HG02943 (cell line): Measurements from ENCODE around the gene C11orf54.
"Not testable (repeated sequence)": the region's sequence is repeated elsewhere in the genome, so short reads cannot be mapped to it uniquely, and the experiment has no call there.

Experiments
- ATAC-seq: cut with Tn5 transposase; IDR thresholded peaks from one replicate; pipeline ENCODE4 v1.9.1; 2021; ENCODE audit warnings: mild to moderate bottlenecking, low read depth, moderate library complexity; ENCODE audit not compliant: unreplicated experiment

The C11orf54 gene

DNA sequence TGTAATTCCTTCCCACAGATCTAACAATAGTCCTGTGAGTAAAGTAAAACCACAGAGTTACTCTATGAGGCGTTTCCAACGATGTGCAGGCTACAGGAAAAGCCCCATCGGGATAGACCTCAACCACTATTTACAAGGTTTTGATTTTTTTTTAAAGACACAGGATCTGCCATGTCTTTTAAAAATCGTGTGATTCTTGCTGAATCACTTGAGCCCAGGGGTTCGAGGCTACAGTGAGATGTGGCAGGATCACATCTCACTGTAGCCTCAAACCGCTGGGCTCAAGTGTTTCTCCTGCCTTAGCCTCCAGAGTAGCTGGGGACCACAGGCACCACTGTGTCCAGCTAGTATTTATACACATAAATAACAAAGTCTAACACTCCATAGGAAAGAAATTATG is 8.0 kb upstream of the C11orf54 start:
- no peak for ATAC-seq

DNA sequence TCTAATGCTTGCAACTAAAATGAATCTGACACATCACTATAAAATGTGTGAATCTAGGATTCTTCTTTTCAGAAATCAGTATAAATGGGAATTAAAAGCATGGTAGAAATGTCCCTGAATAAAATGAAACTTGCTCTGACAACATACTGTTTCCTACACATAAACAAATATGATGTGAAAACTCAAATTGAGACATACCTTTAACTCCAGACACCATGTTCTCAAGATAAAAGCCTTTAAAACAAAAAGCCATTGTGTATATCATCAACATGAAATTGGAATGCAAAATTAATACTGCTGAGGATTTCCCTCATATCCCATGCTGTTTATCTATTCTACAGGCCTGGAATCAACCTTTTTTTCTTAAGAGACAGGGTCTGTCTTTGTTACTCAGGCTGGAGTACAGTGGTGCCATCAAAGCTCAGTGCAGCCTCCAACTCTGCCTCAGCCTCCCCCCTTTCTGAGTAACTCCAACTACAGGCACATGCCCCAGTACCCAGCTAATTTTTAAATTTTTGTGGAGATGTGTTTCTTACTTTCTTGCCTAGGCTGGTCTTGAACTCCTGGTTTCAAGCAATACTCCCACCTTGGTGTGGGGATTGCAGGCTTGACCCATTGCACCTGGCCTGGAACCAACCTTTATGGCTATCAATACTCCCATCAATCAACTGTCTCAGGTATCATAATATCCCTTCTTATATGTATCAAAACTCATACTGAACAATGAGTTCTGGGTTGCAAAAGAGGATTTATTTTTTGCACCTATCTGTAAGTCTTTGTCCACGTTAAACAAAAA is 6.8 kb upstream of the C11orf54 start:
- no peak for ATAC-seq

DNA sequence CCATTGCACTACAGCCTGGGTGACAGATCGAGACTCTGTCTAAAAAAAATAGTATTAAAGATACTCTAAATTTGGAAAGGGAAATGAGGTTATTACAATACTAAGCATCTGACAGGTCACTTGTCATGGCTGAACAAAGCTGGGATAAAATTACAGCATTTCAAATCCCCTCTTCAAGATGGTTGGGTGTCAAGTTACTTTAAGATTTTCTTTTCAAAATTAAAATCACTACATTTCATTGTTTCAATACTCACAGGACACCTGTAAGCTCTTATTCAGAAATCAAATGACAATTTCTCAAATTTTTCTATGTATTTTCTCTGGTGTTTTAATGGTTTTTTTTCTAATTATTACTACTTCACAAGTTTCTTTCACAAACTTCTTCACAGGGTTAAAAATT is 5.8 kb upstream of the C11orf54 start:
- no peak for ATAC-seq

DNA sequence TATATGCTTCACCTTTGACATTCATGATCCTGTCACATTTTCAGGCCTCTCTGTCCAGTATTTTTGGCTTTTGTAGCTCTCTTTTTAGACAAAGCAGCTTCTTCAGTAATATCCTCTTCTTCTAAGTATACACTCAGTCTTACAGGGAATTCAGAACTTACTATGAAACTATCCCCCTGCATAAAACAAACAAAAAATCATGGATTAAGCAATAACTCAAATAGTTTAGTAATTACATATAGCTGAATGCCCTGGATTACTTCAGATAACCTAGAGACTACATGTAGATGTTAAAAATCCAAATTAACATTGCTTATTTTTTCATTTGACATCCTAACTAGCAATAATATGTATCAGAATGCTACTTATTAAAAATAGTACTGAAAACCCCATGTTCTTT is 5.3 kb upstream of the C11orf54 start:
- ATAC-seq, result no peak

DNA sequence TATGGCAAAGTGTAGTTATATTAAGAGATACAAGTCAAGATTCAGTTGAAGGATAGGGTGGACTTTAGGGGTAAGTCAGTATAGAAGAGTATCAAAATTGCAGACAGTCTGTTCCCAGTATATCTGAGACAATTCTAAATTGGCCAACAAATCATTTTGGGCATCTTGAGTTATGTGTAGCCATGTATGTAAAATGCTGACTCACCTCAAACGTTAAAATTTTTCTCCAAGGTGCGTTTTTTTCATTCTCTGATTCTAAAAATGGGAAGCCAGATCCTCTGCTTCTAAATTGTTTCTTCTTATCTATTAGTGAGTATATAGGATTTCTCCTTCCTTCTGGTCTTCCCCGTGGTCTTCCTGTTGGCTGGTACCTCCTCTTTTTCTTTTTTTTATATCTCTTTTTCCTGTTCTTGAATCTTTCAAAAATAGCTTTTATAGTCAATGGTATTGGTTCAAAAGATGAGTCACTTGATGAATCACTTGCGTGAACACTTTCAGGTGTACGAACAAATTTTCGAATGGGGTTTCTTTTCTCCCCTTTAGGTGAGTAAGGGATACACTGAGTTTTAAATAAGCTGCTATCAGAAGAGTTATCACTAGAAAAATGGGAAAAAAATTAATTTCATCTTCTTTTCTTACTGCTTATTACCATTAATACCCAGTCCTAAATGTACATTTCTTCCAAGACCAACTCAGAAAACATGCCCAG is 3.4 kb upstream of the C11orf54 start:
- no peak for ATAC-seq

DNA sequence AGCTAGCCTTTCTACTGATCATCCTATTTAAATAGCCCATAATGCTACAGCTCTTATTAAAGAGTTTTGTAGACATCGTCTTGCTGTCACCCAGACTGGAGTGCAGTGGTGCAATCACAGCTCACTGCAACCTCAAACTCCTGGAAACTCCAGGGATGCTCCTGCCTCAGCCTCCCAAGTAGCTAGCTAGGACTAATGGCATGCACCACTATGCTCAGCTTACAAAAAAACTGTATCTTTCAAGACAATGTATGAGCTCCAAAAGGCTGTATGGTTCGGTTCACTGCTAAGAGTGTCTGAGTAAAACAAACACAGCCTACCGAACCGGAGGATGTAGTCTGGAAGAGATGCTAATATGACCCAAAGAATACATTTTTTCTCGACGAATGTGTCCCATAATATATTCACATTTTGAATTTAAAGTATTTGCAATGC is 2.8 kb upstream of the C11orf54 start:
- ATAC-seq, result no peak

DNA sequence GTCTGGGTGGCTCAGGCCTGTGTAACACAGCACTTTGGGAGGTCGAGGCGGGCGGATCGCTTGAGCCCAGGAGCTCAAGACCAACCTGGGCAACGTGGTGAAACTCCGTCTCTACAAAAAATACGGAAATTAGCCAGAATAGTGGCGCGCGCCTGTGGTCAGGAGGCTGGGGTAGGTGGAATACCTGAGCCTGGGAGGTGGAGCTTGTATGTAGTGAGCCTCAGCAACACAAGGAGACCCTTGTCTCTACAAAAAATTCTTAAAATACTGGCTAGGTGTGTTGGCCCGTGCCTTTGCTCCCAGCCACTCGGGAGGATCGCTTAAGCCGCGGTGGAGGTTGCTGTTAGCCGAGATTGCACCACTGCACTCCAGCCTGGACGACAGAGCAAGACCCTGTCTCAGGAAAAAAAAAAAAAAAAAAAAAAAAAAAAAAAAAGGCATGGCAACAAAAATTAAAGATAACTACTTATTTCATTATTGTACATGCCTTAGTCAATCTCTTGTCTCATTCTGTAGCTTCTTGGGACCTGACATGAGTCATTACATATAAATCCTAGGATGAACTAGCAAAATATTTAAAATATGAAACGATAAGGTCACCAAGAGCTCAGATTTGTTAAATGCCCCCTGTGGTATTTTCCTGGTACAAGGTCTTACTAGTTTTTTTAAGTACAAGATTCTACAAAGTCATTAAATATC is 1.3 kb upstream of the C11orf54 start:
- no peak for ATAC-seq

DNA sequence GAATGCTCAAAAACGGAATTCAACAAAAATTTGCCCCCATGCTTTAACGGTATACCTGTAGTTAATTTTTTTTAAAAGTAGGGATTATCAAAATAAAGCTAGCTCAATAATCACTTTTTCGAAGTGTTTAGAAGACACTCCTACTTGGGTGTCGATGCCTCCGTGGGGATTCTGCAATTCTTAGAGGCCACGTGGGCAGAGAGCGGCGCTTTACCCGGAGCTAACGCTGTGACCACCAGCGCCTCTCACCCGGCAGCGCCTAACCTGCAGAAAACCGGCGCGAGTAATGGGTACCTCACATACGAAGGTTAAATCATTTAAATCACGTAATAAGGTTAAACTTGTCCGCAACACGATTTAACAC is 760 bp upstream of the C11orf54 start:
- peak; percentile 37 for ATAC-seq

DNA sequence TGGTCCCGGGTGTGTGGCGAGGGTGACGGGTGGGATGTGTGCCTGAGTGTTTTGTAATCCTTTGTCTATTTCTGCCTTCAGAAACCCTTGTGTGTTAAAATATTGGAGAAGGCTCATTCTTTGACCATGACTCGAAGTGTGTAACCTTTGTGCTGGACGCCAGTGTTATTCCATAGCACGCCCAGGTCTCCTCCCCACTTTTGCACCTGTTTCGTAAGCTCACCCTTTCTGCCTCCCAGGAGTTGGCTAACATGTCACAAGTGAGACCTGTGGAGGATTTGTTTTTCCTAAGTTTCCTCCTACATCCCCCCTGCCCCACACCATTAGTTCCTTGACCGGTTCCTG is 382 bp downstream of the C11orf54 start:
- ATAC-seq, result peak; percentile 9

DNA sequence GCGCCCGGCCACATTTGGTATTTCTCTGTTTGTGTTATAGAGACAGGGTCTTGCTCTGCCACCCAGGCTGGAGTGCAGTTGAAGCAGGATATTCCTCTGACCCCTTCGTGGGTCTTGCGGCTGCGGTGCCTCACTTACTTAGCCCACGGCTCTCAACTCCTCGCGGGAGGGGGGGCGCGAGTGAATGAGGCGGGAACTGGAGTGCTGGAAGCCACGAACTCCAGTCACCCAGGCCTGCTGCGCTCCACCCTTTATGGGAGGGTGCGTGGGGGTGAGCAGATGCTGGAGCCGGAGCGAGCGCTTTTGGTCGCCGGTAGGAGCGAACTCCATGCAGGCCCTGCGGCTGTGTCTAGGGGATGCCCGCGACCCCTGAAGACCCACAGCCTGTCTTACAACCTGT is 1.8 kb downstream of the C11orf54 start:
- ATAC-seq, result no peak

DNA sequence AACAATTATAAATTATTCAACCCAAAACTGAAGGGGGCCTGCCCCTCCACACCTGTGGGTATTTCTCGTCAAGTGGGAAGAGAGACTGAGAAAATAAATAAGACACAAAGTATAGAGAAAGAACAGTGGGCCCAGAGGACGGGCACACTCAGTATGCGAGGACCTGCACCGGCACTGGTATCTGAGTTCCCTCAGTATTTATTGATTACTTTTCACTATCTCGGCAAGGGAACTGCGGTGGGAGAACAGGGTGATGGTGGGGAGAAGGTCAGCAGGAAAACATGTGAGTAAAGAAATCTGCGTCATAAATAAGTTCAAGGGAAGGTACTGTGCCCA is 3.2 kb downstream of the C11orf54 start:
- ATAC-seq, result no peak

DNA sequence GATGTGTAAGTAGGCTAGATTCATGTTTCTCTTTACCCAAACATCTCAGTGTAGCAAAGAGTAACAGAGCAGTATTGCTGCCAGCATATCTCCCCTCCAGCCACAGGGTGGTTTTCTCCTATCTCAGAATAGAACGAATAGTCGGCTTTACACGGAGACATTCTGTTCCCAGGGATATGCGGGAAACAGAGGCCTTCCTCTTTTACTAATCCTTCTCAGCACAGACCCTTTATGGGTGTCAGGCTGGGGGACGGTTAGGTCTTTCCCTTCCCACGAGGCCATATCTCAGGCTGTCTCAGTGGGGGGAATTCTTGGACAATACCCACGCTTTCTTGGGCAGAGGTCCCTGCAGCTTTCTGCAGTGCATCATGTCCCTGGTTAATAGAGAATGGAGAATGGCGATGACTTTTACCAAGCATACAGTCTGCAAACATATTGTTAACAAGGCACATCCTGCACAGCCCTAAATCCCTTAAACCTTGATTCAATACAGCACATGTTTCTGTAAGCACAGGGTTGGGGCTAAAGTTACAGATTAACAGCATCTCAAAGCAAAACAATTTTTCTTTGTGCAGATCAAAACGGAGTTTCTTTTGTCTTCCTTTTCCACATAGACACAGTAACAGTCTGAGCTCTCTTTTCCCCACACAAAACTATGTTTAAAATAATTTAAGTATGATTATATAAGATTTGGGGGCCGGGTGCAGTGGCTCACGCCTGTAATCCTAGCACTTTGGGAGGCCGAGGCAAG is 3.7 kb downstream of the C11orf54 start:
- ATAC-seq, result not testable (repeated sequence)

DNA sequence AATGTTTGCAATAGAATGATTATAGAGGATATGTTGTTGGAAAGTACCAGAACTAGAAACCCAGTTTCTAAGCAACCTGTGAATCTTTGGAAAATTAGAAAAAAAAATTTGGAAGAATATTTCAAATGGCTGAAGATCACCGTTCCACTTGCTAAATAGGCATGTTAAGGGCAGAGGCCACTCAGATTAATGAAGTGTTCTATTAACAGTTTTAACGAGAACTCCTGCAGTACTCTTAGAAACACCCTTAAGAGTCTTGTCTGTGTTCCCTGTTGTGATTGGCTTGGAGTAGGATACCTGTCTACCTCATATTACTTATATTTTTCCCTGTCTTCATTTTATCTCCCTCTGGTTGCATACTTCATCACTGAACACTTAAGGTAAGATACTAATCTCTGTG is 4.6 kb downstream of the C11orf54 start:
- ATAC-seq, result no peak

DNA sequence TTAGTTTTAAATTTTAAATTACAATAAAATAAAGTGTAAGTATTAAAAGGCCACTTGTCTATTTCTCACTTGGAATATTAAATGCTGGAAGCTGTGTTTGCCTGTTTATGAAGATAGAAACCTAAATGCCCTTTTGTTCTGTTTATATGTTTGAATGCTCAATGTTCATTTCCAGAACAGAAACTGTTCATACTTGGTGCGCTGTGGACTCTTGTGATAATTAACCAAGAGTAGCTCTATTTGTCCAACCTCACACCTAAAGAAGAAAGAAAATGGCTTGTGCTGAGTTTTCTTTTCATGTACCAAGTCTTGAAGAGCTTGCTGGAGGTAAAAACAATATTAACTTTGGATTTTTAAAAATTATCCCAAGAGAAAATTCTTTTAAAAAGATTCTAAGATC is 5.7 kb downstream of the C11orf54 start:
- ATAC-seq, result peak; percentile 96

DNA sequence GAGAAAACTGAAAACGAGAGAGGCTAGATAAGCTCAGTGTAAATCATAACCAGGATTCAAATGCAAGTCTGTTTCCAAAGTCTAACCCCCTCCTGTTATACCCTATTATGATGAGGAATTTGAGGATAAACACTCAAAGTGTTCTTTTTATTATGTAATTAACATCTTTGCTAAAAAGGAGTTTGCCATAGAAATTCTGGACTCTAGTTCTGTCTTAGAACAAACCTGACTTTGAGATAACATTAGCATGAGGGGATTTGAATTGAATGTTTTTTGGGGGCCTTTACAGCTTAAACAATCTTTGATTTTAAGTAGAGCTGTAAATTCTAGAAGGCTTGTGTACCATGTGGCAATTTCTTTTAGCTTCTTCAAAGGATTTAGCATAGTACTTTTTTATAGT is 9.5 kb downstream of the C11orf54 start:
- ATAC-seq, result no peak

DNA sequence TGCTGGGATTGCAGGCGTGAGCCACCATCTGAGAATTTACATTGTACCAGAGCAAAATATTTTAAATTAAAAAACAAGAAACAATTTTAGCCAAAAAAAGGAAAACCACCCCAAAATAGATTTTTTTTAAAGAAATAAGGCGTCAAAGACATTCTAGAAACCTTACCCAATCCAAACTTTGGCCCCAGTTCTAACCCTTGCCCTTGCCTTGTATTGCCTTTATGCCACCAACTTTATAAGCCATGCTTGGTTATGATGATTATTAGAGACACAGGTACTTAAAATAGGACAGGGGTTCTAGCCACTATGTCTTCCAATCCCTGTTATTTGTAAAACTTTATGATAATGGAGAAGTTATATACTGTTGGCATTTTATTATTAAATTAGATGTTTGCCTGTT is 11.8 kb downstream of the C11orf54 start:
- no peak for ATAC-seq

DNA sequence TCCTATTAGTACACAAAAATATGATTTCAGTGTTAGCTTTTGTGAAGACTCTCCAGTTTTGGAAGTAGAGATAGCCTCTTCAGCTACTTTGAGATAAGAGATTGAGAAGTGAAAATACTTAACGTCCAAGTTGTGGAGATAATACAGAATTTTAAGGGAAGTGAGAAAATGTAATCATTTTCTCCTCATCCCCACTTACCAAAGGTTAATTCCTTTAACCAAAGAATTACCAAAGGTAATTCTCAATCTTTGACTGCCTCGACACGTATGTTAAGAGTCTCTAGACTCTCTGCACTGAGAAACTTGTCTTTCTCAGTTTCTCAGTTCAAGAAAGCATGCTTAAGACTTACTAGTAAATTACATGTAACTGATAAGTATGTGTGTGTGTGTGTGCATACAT is 15.3 kb downstream of the C11orf54 start:
- no peak for ATAC-seq

DNA sequence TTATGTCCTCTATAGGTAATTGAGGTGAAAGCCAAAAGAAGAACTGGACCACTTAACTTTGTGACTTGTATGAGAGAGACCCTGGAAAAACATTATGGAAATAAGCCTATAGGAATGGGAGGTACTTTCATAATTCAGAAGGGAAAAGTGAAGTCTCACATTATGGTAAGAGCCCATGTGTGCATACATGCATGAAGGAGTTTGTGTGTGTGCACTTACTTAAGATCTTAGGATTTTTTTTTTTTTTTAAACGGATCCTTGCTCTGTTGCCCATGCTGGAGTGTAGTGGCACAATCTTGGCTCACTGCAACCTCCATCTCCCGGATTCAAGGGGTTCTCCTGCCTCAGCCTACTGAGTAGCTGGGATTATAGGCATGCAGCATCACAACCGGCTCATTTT is 15.8 kb downstream of the C11orf54 start:
- no peak for ATAC-seq

DNA sequence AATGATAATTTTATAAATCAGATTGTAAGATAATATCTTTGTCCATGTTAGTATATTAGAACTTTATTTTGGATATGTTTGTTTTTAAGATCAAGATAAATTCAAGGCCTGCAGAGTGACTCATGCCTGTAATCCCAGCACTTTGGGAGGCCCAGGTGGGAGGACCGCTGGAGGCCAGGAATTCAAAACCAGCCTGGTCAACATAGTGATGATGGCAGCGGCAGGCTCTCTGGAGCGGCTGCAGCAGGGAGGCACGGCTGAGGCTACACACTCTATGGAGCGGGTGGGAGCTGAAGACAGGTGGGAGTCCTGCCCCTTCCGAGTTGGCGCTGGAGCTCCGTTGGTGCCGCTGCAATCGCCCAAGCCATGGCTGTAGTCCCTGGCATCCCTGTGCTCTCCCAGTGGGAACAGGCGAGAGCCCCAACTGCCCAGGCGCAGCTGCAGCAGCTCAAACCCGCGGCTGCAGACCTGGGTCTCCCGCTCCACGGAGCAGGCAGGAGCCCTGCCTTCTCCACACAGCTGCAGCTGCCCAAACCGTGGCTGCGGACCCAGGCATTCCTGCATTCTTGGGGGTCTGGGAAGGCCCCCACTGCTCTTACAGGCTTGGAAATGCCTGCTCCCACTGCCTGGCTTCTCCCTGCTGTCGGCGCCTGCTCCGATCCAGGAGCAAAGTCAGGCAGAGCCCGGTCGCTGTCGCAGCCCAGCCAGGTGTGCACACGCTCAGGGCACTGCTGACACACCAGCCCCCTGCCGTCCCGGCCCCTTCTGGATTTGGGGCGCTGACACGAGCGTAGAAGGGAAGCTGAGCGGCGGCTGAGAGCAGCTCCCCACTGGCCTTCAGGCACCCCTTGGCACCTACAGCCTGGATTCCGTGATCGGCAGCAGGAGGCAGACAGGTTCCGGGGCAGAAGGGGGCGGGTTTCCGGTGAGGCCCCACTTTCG is 16.7 kb downstream of the C11orf54 start:
- no peak for ATAC-seq

DNA sequence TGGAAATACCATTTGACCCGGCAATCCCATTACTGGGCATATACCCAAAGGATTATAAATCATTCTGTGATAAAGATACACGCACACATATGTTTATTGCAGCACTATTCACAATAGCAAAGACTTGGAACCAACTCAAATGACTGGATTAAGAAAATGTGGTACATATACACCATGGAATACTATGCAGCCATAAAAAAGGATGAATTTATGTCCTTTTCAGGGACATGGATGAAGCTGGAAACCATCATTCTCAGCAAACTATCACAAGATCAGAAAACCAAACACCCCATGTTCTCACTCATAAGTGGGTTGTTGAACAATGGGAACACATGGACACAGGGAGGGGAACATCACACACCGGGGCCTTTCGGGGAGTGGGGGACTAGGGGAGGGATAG is 17.7 kb downstream of the C11orf54 start:
- ATAC-seq, result not testable (repeated sequence)
